ENCODE data around the gene PTMA. TPM values are rescaled to one million over a fixed set of nuclear protein-coding genes. Genes with fewer than 3 reads are reported as not detected.

Gene PTMA
- total and polyA plus RNA-seq, 11 donors = 143 to 707 (median 207) TPM

- Histone ChIP-seq H3K4me3 (peak overlapping the region in 8 of 12 donors; percentile 11 to 36 (median 28)), H3K27me3 (no peaks in the 10 kb centered on the region), H3K4me1 (peaks cover 5 to 66% (median 46%) of the 10 kb centered on the region in 12 donors), H3K9me3 (no peaks in the 10 kb centered on the region), H3K36me3 (no peaks in the 10 kb centered on the region), H3K27ac (peak overlapping the region; percentile 78 to 98 (median 88))
- TF ChIP-seq CTCF (IDR thresholded peaks at IDR 0.05) (peak in 7 of 12 donors; percentile 4 to 49 (median 23)), POLR2A (IDR thresholded peaks at IDR 0.05) (no peak)
- peak in 4 of 5 donors; percentile 62 to 76 (median 71) for DNase-seq
- ATAC-seq = peak in 3 of 4 donors; percentile 40 to 76 (median 43)
- WGBS, 4 donors = 36 to 63% (median 49%) methylated on average over 17 to 20 of the region's 20 CpGs
- intact Hi-C loops (cut with DNase I) = loop anchor here in 2 of 10 donors (1.0 to 5.0 kb wide), 2 partner anchors 24 to 110 kb away; no protein-coding TSS in a partner anchor
Measured at GRCh38 chr2:231672617-231673347, 35.5 kb upstream of the PTMA start.

GRCh38 chr2:231673348-231673770 is 35.0 kb upstream of the PTMA start:
- ATAC-seq = peak; percentile 45 to 79 (median 50)
- WGBS, 4 donors = 51 to 73% (median 61%) methylated on average over 6 of the region's 6 CpGs
- intact Hi-C loops (cut with DNase I) = loop anchor here in 2 of 10 donors (1.0 to 5.0 kb wide), 2 partner anchors 25 to 111 kb away; no protein-coding TSS in a partner anchor
- peak; percentile 76 to 88 (median 82) for DNase-seq
- Histone ChIP-seq H3K36me3 (no peaks in the 10 kb centered on the region), H3K4me3 (peak overlapping the region in 8 of 12 donors; percentile 11 to 36 (median 28)), H3K27me3 (no peaks in the 10 kb centered on the region), H3K9me3 (no peaks in the 10 kb centered on the region), H3K4me1 (peaks cover 5 to 63% (median 47%) of the 10 kb centered on the region in 12 donors), H3K27ac (peak overlapping the region; percentile 78 to 98 (median 88))
- TF ChIP-seq CTCF (IDR thresholded peaks at IDR 0.05) (no peak), POLR2A (IDR thresholded peaks at IDR 0.05) (peak in 1 of 2 donors; percentile 11)

GRCh38 chr2:231674587-231675338 is 33.6 kb upstream of the PTMA start:
- WGBS, 4 donors = 14 to 26% (median 24%) methylated on average over 10 to 20 of the region's 20 CpGs
- Histone ChIP-seq H3K27ac (peak overlapping the region; percentile 70 to 98 (median 88)), H3K9me3 (no peaks in the 10 kb centered on the region), H3K27me3 (no peaks in the 10 kb centered on the region), H3K4me1 (peaks cover 5 to 58% (median 46%) of the 10 kb centered on the region in 12 donors), H3K4me3 (no peak overlapping the region), H3K36me3 (no peaks in the 10 kb centered on the region)
- peak; percentile 75 to 95 (median 86) for TF ChIP-seq CTCF (IDR thresholded peaks at IDR 0.05)
- no peak for TF ChIP-seq POLR2A (IDR thresholded peaks at IDR 0.05)
- intact Hi-C loops (cut with DNase I) = loop anchor here in 9 of 10 donors (1.0 to 5.0 kb wide), 4 partner anchors 26 to 112 kb away; no protein-coding TSS in a partner anchor
- ATAC-seq = peak in 3 of 4 donors; percentile 41 to 58 (median 57)
- peak; percentile 71 to 86 (median 76) for DNase-seq

Measured in heart left ventricle (tissue), 16 donors.